K562 (cell line): Measurements from ENCODE around the gene EWSR1. TPM values are rescaled to one million over a fixed set of nuclear protein-coding genes. Genes with fewer than 3 reads are reported as not detected.

Experiments used
- FOXJ2 ChIP-seq: fragments of 200-800 bp; sonication (Bioruptor generic); IDR thresholded peaks from 2 replicates; pipeline ENCODE4 v1.6.1; 2016; ENCODE audit warnings: missing genetic modification characterization, missing compliant biosample characterization
- MECOM ChIP-seq: fragments of 250-450 bp; sonication (Bioruptor Pico); IDR thresholded peaks from 2 replicates; pipeline ENCODE4 v1.8.0; 2022; ENCODE audit warnings: inconsistent platforms
- ZC3H11A ChIP-seq: IDR thresholded peaks from 2 replicates; pipeline ENCODE4 v1.6.1; 2012; ENCODE audit warnings: low read depth, low read length, improper control_type of control experiment
- ZFX ChIP-seq: sonication (generic); formaldehyde crosslinking; IDR thresholded peaks from 2 replicates; pipeline ENCODE4 v1.8.0; 2022; ENCODE audit warnings: mild to moderate bottlenecking, missing genetic modification reagents, moderate library complexity
- ZNF121 ChIP-seq: sonication (generic); formaldehyde crosslinking; conservative IDR thresholded peaks from 2 replicates; pipeline ENCODE4 v1.8.0; 2022; ENCODE audit warnings: missing genetic modification reagents
- ZNF124 ChIP-seq: sonication (generic); formaldehyde crosslinking; IDR thresholded peaks from 2 replicates; pipeline ENCODE4 v1.8.1; 2022; ENCODE audit warnings: missing genetic modification reagents
- ZNF785 ChIP-seq: fragments of 250-450 bp; sonication (Bioruptor Pico); IDR thresholded peaks from 2 replicates; pipeline ENCODE4 v1.4.0; 2020; ENCODE audit warnings: mild to moderate bottlenecking
- polyA plus RNA-seq, 8 experiments: library from polyadenylated mRNA; depleted of rRNA in 4 of 8; stranded (reverse) in 5 of 8; unstranded in 3 of 8; fragments of >200 nt; fragmentation: Nextera tagmentation in 2 of 8; fragmentation: Illumina TruSeq in 1 of 8; extraction: Ambion mirVana in 2 of 8; extraction: Trizol in 1 of 8; gene quantifications; 2 replicates each; pipeline versions ENCODE4 v1.2.1 to v1.2.3, GENCODE V29; 2011 to 2014; ENCODE audit warnings: inconsistent platforms in 1 of 8, missing spikeins in 1 of 8
- total RNA-seq, 7 experiments: library from RNA; depleted of rRNA in 6 of 7; stranded (reverse); fragments of >200 nt in 6 of 7; fragmentation: Illumina TruSeq in 2 of 7; extraction: Trizol in 2 of 7; gene quantifications; 2 replicates each; pipeline versions ENCODE4 v1.2.1 to v1.2.3, GENCODE V29; 2011 to 2021; ENCODE audit warnings: low replicate concordance in 1 of 7
- TF ChIP-seq, protein P1 (sequence below), 2 experiments: fragments of 450-650 bp; IDR thresholded peaks; 2 replicates each; pipeline ENCODE4 v1.6.1; 2016; ENCODE audit warnings: mild to moderate bottlenecking in 2 of 2, borderline replicate concordance in 1 of 2, low read depth in 1 of 2, moderate library complexity in 1 of 2
- TF ChIP-seq, protein P2 (sequence below): sonication (generic); formaldehyde crosslinking; IDR thresholded peaks from 2 replicates; pipeline ENCODE4 v1.8.0; 2022; ENCODE audit warnings: mild to moderate bottlenecking, missing genetic modification reagents
- TF ChIP-seq, protein P3 (sequence below): fragments of 250-450 bp; sonication (Bioruptor Pico); IDR thresholded peaks from 2 replicates; pipeline ENCODE4 v1.8.0; 2022; ENCODE audit warnings: moderate library complexity, mild to moderate bottlenecking, inconsistent platforms
- TF ChIP-seq, protein P4 (sequence below), 2 experiments: IDR thresholded peaks; 2 replicates each; pipeline ENCODE4 v1.6.1; 2012; ENCODE audit warnings: improper control_type of control experiment in 2 of 2, low read depth in 2 of 2, low read length in 2 of 2, borderline replicate concordance in 1 of 2

EWSR1 gene
- total and polyA plus RNA-seq, 9 of the 15 experiments (the other 6 are each of a cell fraction or from before 2014, with no cell fraction given): 83.3 to 450 (median 239) TPM

DNA sequence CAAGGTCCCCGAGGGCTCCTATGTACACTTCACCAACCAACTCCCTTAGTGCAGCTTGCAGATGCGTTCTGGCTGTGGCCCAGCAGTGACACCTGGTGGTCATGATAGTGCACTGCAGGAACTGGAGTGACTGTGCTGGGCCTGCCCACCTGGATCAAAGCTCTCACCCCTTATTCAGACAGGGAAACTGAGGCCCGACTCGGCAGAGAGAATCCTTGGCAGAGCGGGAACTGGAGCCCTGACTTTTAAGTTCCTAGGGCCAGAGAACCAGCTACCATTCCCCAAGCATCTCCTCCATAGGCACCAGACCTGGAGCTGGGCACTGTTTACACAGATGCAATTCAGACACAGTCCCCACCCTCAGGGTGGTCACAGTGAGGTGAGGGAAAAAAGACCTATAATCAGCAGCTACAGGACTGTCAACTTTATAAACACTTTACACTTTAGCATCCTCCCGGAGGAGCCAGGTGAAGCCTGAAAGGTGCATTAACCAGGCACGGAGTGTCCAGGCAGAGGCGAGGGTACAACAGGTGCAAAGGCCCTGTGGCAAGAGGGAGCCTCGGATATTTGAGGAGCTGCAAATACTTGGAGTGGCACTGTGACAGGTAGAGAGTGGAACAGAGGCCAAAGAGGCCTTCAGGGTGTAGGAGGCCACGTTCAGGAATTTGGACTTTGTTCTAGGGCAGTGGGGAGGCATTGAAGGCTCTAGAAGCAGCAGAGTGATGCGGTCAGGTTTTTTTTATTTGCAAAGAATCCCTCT lies 22.3 kb upstream of the EWSR1 start (continued):
- TF ChIP-seq, protein P1, sequence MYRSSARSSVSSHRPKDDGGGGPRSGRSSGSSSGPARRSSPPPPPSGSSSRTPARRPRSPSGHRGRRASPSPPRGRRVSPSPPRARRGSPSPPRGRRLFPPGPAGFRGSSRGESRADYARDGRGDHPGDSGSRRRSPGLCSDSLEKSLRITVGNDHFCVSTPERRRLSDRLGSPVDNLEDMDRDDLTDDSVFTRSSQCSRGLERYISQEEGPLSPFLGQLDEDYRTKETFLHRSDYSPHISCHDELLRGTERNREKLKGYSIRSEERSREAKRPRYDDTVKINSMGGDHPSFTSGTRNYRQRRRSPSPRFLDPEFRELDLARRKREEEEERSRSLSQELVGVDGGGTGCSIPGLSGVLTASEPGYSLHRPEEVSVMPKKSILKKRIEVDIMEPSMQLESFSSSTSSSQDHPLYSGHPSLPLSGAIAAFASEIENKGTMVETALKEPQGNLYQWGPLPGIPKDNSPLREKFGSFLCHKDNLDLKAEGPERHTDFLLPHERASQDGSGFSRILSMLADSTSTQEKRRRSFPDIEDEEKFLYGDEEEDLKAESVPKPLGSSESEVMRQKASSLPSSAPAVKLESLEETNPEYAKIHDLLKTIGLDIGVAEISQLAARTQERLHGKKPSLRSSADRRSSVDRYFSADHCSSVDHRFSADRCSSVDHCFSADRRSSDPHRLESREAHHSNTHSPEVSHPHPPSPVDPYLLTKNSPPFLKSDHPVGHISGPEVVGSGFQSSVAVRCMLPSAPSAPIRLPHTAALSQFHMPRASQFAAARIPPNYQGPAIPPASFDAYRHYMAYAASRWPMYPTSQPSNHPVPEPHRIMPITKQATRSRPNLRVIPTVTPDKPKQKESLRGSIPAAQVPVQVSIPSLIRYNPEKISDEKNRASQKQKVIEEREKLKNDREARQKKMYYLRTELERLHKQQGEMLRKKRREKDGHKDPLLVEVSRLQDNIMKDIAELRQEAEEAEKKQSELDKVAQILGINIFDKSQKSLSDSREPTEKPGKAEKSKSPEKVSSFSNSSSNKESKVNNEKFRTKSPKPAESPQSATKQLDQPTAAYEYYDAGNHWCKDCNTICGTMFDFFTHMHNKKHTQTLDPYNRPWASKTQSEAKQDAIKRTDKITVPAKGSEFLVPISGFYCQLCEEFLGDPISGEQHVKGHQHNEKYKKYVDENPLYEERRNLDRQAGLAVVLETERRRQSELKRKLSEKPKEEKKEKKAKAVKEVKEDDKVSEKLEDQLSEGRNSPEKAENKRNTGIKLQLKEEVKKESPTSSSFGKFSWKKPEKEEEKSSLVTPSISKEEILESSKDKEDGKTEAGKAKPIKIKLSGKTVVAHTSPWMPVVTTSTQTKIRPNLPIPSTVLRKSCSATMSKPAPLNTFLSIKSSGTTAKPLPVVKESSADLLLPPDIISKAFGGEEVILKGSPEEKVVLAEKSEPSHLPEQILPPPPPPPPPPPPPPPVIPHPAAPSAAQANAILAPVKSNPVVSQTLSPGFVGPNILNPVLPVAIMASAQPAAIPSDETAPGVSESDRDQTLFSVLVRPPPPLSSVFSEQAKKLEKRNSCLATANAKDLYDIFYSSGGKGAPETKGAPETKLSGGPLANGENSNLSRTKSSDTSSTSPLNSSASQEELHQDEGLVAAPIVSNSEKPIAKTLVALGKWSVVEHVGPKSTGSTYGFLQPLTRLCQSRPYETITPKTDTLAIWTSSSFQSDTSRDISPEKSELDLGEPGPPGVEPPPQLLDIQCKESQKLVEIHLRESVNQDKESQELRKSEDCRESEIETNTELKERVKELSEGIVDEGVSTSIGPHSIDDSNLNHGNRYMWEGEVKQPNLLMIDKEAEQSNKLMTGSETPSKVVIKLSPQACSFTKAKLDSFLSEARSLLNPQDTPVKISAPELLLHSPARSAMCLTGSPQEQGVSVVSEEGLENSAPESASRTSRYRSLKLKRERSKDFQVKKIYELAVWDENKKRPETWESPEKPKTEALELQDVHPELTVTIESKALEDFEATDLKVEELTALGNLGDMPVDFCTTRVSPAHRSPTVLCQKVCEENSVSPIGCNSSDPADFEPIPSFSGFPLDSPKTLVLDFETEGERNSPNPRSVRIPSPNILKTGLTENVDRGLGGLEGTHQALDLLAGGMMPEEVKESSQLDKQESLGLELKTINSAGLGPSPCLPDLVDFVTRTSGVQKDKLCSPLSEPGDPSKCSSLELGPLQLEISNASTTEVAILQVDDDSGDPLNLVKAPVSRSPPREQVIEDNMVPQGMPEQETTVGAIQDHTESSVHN (IDR thresholded peaks at IDR 0.05; ENCODE audit: borderline replicate concordance in 1 of 2, low read depth in 1 of 2): no peak
- TF ChIP-seq FOXJ2: no peak
- no peak for TF ChIP-seq MECOM (CRISPR knock-in tag)
- no peak for TF ChIP-seq ZNF124 (CRISPR knock-in tag)
- TF ChIP-seq, protein P2, sequence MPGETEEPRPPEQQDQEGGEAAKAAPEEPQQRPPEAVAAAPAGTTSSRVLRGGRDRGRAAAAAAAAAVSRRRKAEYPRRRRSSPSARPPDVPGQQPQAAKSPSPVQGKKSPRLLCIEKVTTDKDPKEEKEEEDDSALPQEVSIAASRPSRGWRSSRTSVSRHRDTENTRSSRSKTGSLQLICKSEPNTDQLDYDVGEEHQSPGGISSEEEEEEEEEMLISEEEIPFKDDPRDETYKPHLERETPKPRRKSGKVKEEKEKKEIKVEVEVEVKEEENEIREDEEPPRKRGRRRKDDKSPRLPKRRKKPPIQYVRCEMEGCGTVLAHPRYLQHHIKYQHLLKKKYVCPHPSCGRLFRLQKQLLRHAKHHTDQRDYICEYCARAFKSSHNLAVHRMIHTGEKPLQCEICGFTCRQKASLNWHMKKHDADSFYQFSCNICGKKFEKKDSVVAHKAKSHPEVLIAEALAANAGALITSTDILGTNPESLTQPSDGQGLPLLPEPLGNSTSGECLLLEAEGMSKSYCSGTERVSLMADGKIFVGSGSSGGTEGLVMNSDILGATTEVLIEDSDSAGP: no peak
- TF ChIP-seq, protein P3, sequence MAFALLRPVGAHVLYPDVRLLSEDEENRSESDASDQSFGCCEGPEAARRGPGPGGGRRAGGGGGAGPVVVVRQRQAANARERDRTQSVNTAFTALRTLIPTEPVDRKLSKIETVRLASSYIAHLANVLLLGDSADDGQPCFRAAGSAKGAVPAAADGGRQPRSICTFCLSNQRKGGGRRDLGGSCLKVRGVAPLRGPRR (CRISPR knock-in tag): no peak
- no peak for TF ChIP-seq ZNF121
- TF ChIP-seq ZC3H11A: no peak
- TF ChIP-seq ZNF785 (CRISPR knock-in tag): no peak
- TF ChIP-seq ZFX: no peak
- TF ChIP-seq, protein P4, sequence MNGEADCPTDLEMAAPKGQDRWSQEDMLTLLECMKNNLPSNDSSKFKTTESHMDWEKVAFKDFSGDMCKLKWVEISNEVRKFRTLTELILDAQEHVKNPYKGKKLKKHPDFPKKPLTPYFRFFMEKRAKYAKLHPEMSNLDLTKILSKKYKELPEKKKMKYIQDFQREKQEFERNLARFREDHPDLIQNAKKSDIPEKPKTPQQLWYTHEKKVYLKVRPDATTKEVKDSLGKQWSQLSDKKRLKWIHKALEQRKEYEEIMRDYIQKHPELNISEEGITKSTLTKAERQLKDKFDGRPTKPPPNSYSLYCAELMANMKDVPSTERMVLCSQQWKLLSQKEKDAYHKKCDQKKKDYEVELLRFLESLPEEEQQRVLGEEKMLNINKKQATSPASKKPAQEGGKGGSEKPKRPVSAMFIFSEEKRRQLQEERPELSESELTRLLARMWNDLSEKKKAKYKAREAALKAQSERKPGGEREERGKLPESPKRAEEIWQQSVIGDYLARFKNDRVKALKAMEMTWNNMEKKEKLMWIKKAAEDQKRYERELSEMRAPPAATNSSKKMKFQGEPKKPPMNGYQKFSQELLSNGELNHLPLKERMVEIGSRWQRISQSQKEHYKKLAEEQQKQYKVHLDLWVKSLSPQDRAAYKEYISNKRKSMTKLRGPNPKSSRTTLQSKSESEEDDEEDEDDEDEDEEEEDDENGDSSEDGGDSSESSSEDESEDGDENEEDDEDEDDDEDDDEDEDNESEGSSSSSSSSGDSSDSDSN (IDR thresholded peaks at IDR 0.05; ENCODE audit: borderline replicate concordance in 1 of 2, low read depth in 2 of 2, low read length in 2 of 2): no peak
